A549 (cell line): ENCODE measurements around the gene SIM1. TPM values are rescaled to one million over a fixed set of nuclear protein-coding genes. Genes with fewer than 3 reads are reported as not detected.

Experiments used
- ATAC-seq, 2 experiments: fragments of 200-7000 bp in 1 of 2; fragments of >200 bp in 1 of 2; cut with Nextera tagmentation in 1 of 2; cut with Tn5 transposase in 1 of 2; 3 replicates each; pipeline versions ENCODE4 v1.8.0 to v1.9.1; 2018 to 2020; ENCODE audit warnings: mild to moderate bottlenecking in 1 of 2, moderate library complexity in 1 of 2
- CTCF ChIA-PET: fragments of 300-600 bp; sonication (Branson Sonifier 250); formaldehyde crosslinking; extraction: SDS; loops from one replicate; lab custom pipeline; 2021; ENCODE audit warnings: antibody characterized with exemption, inconsistent platforms; lab: Yijun Ruan, JAX
- POLR2A ChIA-PET: fragments of 350-600 bp; formaldehyde crosslinking; extraction: SDS; loops from one replicate; lab custom pipeline; 2021; ENCODE audit warnings: antibody characterized with exemption, inconsistent platforms; lab: Yijun Ruan, JAX
- DNase-seq, 2 experiments: peaks; one replicate each; pipeline versions ENCODE4 v3.0.0 to v3.0.0-alpha.2; 2011 to 2016; ENCODE audit warnings: low read depth in 1 of 2, low spot score in 1 of 2
- FAIRE-seq: peaks from 2 replicates; lab custom pipeline; 2011; peaks lifted over from hg19 to GRCh38; lab: Jason Lieb, UNC
- H3K27ac ChIP-seq, 2 experiments: fragments of >200 bp; sonication (Bioruptor Twin); formaldehyde crosslinking; 3 replicates each; pipeline ENCODE4 v1.5.1; 2016 to 2017
- H3K4me1 ChIP-seq: fragments of >200 bp; sonication (Bioruptor Twin); formaldehyde crosslinking; 3 replicates; pipeline ENCODE4 v1.6.1; 2016
- H3K4me2 ChIP-seq: fragments of >200 bp; sonication (Bioruptor Twin); formaldehyde crosslinking; 3 replicates; pipeline ENCODE4 v1.6.1; 2016
- H3K4me3 ChIP-seq: fragments of >200 bp; sonication (Bioruptor Twin); formaldehyde crosslinking; 3 replicates; pipeline ENCODE4 v1.5.1; 2016
- H3K9me3 ChIP-seq: fragments of >200 bp; sonication (Bioruptor Twin); formaldehyde crosslinking; 3 replicates; pipeline ENCODE4 v1.6.1; 2016
- CBX8 ChIP-seq: fragments of 200-600 bp; sonication (generic); IDR thresholded peaks from 2 replicates; pipeline ENCODE4 v1.6.1; 2016
- ESRRA ChIP-seq: fragments of 150-350 bp; IDR thresholded peaks from 2 replicates; pipeline ENCODE4 v1.6.1; 2014; ENCODE audit warnings: mild to moderate bottlenecking, low read length, borderline replicate concordance
- HES2 ChIP-seq: fragments of >200 bp; sonication (Bioruptor Twin); formaldehyde crosslinking; IDR thresholded peaks from 2 replicates; pipeline ENCODE4 v1.6.1; 2016
- HEYL ChIP-seq: fragments of 250-450 bp; sonication (Bioruptor Pico); IDR thresholded peaks from 2 replicates; pipeline ENCODE4 v1.8.0; 2021; ENCODE audit warnings: mild to moderate bottlenecking, moderate library complexity
- JUNB ChIP-seq: fragments of >200 bp; sonication (Bioruptor Twin); formaldehyde crosslinking; IDR thresholded peaks from 2 replicates; pipeline ENCODE4 v1.6.1; 2016
- KDM1A ChIP-seq: fragments of 200-600 bp; sonication (generic); IDR thresholded peaks from 2 replicates; pipeline ENCODE4 v1.6.1; 2016; ENCODE audit warnings: low read depth, mild to moderate bottlenecking
- KDM5A ChIP-seq: fragments of 200-600 bp; sonication (generic); IDR thresholded peaks from 2 replicates; pipeline ENCODE4 v1.6.1; 2016; ENCODE audit warnings: antibody characterized with exemption, mild to moderate bottlenecking
- NFE2L2 ChIP-seq: fragments of 150-350 bp; conservative IDR thresholded peaks from 2 replicates; pipeline ENCODE4 v1.6.1; 2014; ENCODE audit warnings: low read length
- NPAS2 ChIP-seq: fragments of 250-450 bp; sonication (Bioruptor Pico); IDR thresholded peaks from 2 replicates; pipeline ENCODE4 v1.8.0; 2022; ENCODE audit warnings: mild to moderate bottlenecking, moderate library complexity, borderline replicate concordance
- NR3C1 ChIP-seq: fragments of >200 bp; sonication (Bioruptor Twin); formaldehyde crosslinking; IDR thresholded peaks from 3 replicates; pipeline ENCODE4 v1.6.1; 2017
- RAD21 ChIP-seq, 2 experiments: fragments of >200 bp in 1 of 2; sonication (Bioruptor Twin) in 1 of 2; formaldehyde crosslinking in 1 of 2; IDR thresholded peaks in 1 of 2; conservative IDR thresholded peaks in 1 of 2; 2 replicates in 1 of 2; 3 replicates in 1 of 2; pipeline ENCODE4 v1.6.1; 2012 to 2018; ENCODE audit warnings: inconsistent platforms in 1 of 2
- RCOR1 ChIP-seq: fragments of 150-350 bp; IDR thresholded peaks from 2 replicates; pipeline ENCODE4 v1.6.1; 2014; ENCODE audit warnings: antibody characterized with exemption, low read length, low read depth
- RNF2 ChIP-seq: fragments of 200-600 bp; sonication (generic); IDR thresholded peaks from 2 replicates; pipeline ENCODE4 v1.6.1; 2016; ENCODE audit warnings: low read depth, mild to moderate bottlenecking, antibody characterized with exemption, moderate library complexity, borderline replicate concordance
- SMC3 ChIP-seq: fragments of >200 bp; sonication (Bioruptor Twin); formaldehyde crosslinking; IDR thresholded peaks from 3 replicates; pipeline ENCODE4 v1.6.1; 2018; ENCODE audit warnings: inconsistent platforms
- SREBF2 ChIP-seq: fragments of 450-650 bp; IDR thresholded peaks from 2 replicates; pipeline ENCODE4 v1.6.1; 2014; ENCODE audit warnings: mild to moderate bottlenecking, moderate library complexity
- TFCP2L1 ChIP-seq: fragments of 250-450 bp; sonication (Bioruptor Pico); IDR thresholded peaks from 2 replicates; pipeline ENCODE4 v1.5.0; 2021; ENCODE audit warnings: mild to moderate bottlenecking
- TP53 ChIP-seq: fragments of 250-450 bp; sonication (Bioruptor Pico); IDR thresholded peaks from 2 replicates; pipeline ENCODE4 v1.5.0; 2021; ENCODE audit warnings: mild to moderate bottlenecking, moderate library complexity
- USF2 ChIP-seq: fragments of 450-650 bp; IDR thresholded peaks from 2 replicates; pipeline ENCODE4 v1.6.1; 2014; ENCODE audit warnings: antibody characterized with exemption
- ZNF302 ChIP-seq: fragments of 250-450 bp; sonication (Bioruptor Pico); IDR thresholded peaks from 2 replicates; pipeline ENCODE4 v1.9.0; 2021; ENCODE audit warnings: inconsistent platforms, mild to moderate bottlenecking, moderate library complexity
- WGBS: methylation state at CpG from one replicate; pipeline ENCODE4 v1.1.6; 2017; ENCODE audit errors: missing lambda C conversion rate; 5-methylcytosine and 5-hydroxymethylcytosine counted together
- polyA plus RNA-seq, 4 experiments: library from polyadenylated mRNA; depleted of rRNA in 3 of 4; stranded (reverse); fragments of >200 nt; fragmentation: RNase III in 1 of 4; extraction: RNeasy Plus Mini Kit Qiagen cat#74134 plus additional on column Dnase treatment in 1 of 4; gene quantifications; 2 replicates in 3 of 4; 3 replicates in 1 of 4; pipeline ENCODE4 v1.2.3, GENCODE V29; 2011 to 2017

SIM1 gene
- polyA plus RNA-seq, 2 of the 4 experiments (the other 2 are of a cell fraction) = not detected

- Histone ChIP-seq H3K4me3 (no peak overlapping the region), H3K9me3 (no peaks in the 10 kb centered on the region), H3K4me2 (no peak overlapping the region), H3K27ac (no peak overlapping the region), H3K4me1 (0 out of 3 replicates have a peak, but pooled peaks cover 4% of the 10 kb centered on the region)
- WGBS = 94% methylated on average over 38 of the region's 38 CpGs
- DNase-seq = no peak
- ChIA-PET POLR2A (no interaction called here), CTCF (interaction anchor here (1.6 to 1.7 kb wide), 2 partner anchors 12 to 14 kb away, joined by 3 to 5 read pairs; no protein-coding TSS in a partner anchor)
- ATAC-seq = no peak
- no peak for FAIRE-seq
- no peak for TF ChIP-seq TFCP2L1 (CRISPR knock-in tag)
These were observed 17.4 kb downstream of the SIM1 start for GRCh38 chr6:100447081-100447899.

- no peak overlapping the region for H3K4me3 ChIP-seq
- H3K4me2 ChIP-seq = no peak overlapping the region
- H3K27ac ChIP-seq = no peak overlapping the region
- DNase-seq (no peak), ATAC-seq (no peak), FAIRE-seq (no peak)
- ChIA-PET POLR2A (no interaction called here), CTCF (interaction anchor here (1.6 to 1.7 kb wide), 2 partner anchors 12 to 15 kb away, joined by 3 to 5 read pairs; no protein-coding TSS in a partner anchor)
- 87% methylated on average over 23 of the region's 23 CpGs for WGBS
- 0 out of 3 replicates have a peak, but pooled peaks cover 4% of the 10 kb centered on the region for H3K4me1 ChIP-seq
- no peak for TF ChIP-seq RAD21 (conservative IDR thresholded peaks at IDR 0.05 in 1 of 2, IDR thresholded peaks at IDR 0.05 in 1 of 2)
- TF ChIP-seq NR3C1 = no peak
- no peak for TF ChIP-seq SREBF2
- no peak for TF ChIP-seq RCOR1
- TF ChIP-seq RNF2 = no peak
- TF ChIP-seq KDM5A = no peak
- no peak for TF ChIP-seq KDM1A
- TF ChIP-seq CBX8 = no peak
- no peak for TF ChIP-seq HES2
- no peak for TF ChIP-seq ZNF302 (CRISPR knock-in tag)
- no peak for TF ChIP-seq NPAS2 (CRISPR knock-in tag)
- TF ChIP-seq SMC3 = no peak
- no peak for TF ChIP-seq JUNB
- no peaks in the 10 kb centered on the region for H3K9me3 ChIP-seq
These were observed 18.3 kb downstream of the SIM1 start for GRCh38 chr6:100446115-100447080.

GRCh38 chr6:100445512-100445911 lies 19.2 kb downstream of the SIM1 start:
- over 99% methylated on average over 3 of the region's 3 CpGs for WGBS
- TF ChIP-seq NFE2L2 (no peak), ESRRA (no peak), ZNF302 (CRISPR knock-in tag) (no peak), TP53 (CRISPR knock-in tag) (no peak), USF2 (no peak), HES2 (no peak), HEYL (CRISPR knock-in tag) (no peak)
- Histone ChIP-seq H3K4me2 (no peak overlapping the region), H3K9me3 (no peaks in the 10 kb centered on the region), H3K4me1 (0 out of 3 replicates have a peak, but pooled peaks cover 4% of the 10 kb centered on the region), H3K27ac (no peak overlapping the region), H3K4me3 (no peak overlapping the region)
- ChIA-PET POLR2A (no interaction called here), CTCF (interaction anchor here (1.6 to 1.7 kb wide), 2 partner anchors 13 to 15 kb away, joined by 3 to 5 read pairs; no protein-coding TSS in a partner anchor)
- FAIRE-seq (no peak), ATAC-seq (no peak), DNase-seq (no peak)
